ENCODE data around the gene WDR33. TPM values are rescaled to one million over a fixed set of nuclear protein-coding genes. Genes with fewer than 3 reads are reported as not detected.

WDR33 gene
- total and polyA plus RNA-seq, 2 of the 13 experiments (the other 11 are each of a cell fraction or from before 2014, with no cell fraction given) = 54.9 to 78.2 TPM

GRCh38 chr2:127701193-127701650, 109.7 kb downstream of the WDR33 start, which contains the start of gene SFT2D3 (continued):
- TF ChIP-seq AFF4 (CRISPR knock-in tag; IDR thresholded peaks at IDR 0.05) = peak; percentile 69; the same call in 1 of the 2 replicates
- peak; percentile 74; the same call in 1 of the 2 replicates for TF ChIP-seq TP53 (CRISPR knock-in tag; conservative IDR thresholded peaks at IDR 0.05)
- peak; percentile 45 for TF ChIP-seq HCFC1 (IDR thresholded peaks at IDR 0.05; ENCODE audit: low read depth, low read length)
- TF ChIP-seq ZNF724P (CRISPR knock-in tag; IDR thresholded peaks at IDR 0.05; ENCODE audit: borderline replicate concordance) = peak; percentile 69; the same call in 1 of the 2 replicates
- TF ChIP-seq AGO1 (IDR thresholded peaks at IDR 0.05; ENCODE audit: low read depth, low read length, poor library complexity, severe bottlenecking) = peak; percentile 44
- TF ChIP-seq USF2 (IDR thresholded peaks at IDR 0.05; ENCODE audit: low read depth, low read length) = no peak
- TF ChIP-seq USF2 (CRISPR knock-in tag; IDR thresholded peaks at IDR 0.05; ENCODE audit: borderline replicate concordance) = no peak; the same call in 1 of the 2 replicates
- peak; percentile 28; the same call in 1 of the 2 replicates for TF ChIP-seq RAD21 (CRISPR knock-in tag; IDR thresholded peaks at IDR 0.05)
- no peak for TF ChIP-seq TRIM22 (IDR thresholded peaks at IDR 0.05)
- TF ChIP-seq ZBTB20 (CRISPR knock-in tag; IDR thresholded peaks at IDR 0.05; ENCODE audit: borderline replicate concordance, low read depth) = peak; percentile 61
- peak; percentile 92 for TF ChIP-seq PHF8 (CRISPR knock-in tag; IDR thresholded peaks at IDR 0.05)
- TF ChIP-seq GMEB1 (CRISPR knock-in tag; IDR thresholded peaks at IDR 0.05; ENCODE audit: borderline replicate concordance) = peak; percentile 72; the same call in 1 of the 2 replicates
- TF ChIP-seq REST (IDR thresholded peaks at IDR 0.05; ENCODE audit: borderline replicate concordance in 1 of 2, low read depth in 1 of 2, low read length in 2 of 2) = peak in 1 of 2 experiments; percentile 74; a peak in 2 of 4 replicates
- TF ChIP-seq HOXA9 (CRISPR knock-in tag; IDR thresholded peaks at IDR 0.05; ENCODE audit: borderline replicate concordance) = peak; percentile 39; the same call in 1 of the 2 replicates
- TF ChIP-seq FOXA3 (CRISPR knock-in tag; IDR thresholded peaks at IDR 0.05) = peak; percentile 35; the same call in 1 of the 2 replicates
- peak; percentile 44; the same call in 1 of the 2 replicates for TF ChIP-seq RBAK (CRISPR knock-in tag; IDR thresholded peaks at IDR 0.05)
